ENCODE data around the gene LSAMP. TPM values are rescaled to one million over a fixed set of nuclear protein-coding genes. Genes with fewer than 3 reads are reported as not detected.

LSAMP gene
- polyA plus RNA-seq, 2 of the 4 experiments (the other 2 are of a cell fraction), result 0.12 to 0.53 TPM

DNA sequence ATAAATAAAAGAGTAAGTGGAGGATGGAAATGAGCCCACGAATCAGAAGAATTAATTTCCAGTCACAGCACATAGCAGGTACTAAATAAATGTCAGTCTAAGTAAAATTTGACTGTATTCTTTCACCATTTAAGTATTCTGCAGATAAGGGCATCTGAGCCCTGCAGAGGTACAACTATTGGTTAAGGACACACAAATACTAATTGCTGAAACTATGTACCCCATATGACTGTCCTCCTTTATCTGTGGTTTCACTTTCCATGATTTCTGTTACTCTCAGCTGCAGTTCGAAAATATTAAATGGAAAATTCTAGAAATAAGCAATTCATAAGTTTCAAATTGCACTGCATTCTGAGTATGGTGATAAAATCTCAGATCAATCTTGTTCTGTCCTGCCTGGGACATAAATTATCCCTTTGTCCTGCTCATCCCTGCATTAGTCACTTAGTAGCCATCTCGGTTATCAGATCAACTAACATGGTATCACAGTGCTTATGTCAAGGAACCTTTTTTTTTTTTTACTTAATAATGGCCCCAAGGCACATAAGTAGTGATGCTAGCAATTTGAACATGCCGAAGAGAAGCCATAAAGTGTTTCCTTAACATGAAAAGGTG lies 95.1 kb downstream of the LSAMP start:
- ATAC-seq, result no peak
- TF ChIP-seq SMC3 (IDR thresholded peaks at IDR 0.05), result no peak
- no peak for TF ChIP-seq NFE2L2 (conservative IDR thresholded peaks at IDR 0.05; ENCODE audit: low read length)
- WGBS (ENCODE audit: missing lambda C conversion rate), result 1% methylated on average over 4 of the region's 4 CpGs
- Histone ChIP-seq H3K4me1 (no peaks in the 10 kb centered on the region), H3K4me3 (no peak overlapping the region), H3K9me3 (no peaks in the 10 kb centered on the region), H3K27ac (no peak overlapping the region), H3K4me2 (no peak overlapping the region)
- DNase-seq (ENCODE audit: low read depth in 1 of 2, low spot score in 1 of 2), result no peak
- ChIA-PET POLR2A (no interaction called here), CTCF (no interaction called here)
- no peak for FAIRE-seq

DNA sequence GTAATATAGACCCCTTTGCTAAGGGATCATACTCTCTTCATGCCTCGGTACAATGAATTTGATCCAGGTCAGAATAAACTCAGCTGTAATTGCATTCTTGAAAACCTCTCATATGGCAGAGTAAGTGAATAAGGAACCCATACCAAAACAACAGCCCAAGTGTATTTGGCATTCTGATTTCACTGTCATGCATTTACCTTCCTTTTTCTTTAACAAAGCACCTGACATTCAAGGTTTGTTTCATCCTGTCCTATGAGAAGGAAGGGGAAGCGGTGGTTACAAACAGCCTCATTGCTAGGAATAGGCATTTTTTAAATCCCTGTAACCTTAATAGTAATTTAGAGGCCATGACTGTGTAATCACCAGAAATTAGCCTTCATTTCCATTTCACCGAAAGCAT lies 97.1 kb downstream of the LSAMP start:
- ChIA-PET POLR2A (no interaction called here), CTCF (no interaction called here)
- Histone ChIP-seq H3K4me3 (no peak overlapping the region), H3K4me2 (no peak overlapping the region), H3K27ac (no peak overlapping the region), H3K9me3 (no peaks in the 10 kb centered on the region), H3K4me1 (no peaks in the 10 kb centered on the region)
- FAIRE-seq (no peak), DNase-seq (ENCODE audit: low read depth in 1 of 2, low spot score in 1 of 2) (no peak), ATAC-seq (no peak)
- TF ChIP-seq, protein P1, sequence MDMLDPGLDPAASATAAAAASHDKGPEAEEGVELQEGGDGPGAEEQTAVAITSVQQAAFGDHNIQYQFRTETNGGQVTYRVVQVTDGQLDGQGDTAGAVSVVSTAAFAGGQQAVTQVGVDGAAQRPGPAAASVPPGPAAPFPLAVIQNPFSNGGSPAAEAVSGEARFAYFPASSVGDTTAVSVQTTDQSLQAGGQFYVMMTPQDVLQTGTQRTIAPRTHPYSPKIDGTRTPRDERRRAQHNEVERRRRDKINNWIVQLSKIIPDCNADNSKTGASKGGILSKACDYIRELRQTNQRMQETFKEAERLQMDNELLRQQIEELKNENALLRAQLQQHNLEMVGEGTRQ (IDR thresholded peaks at IDR 0.05), result no peak
- TF ChIP-seq ZSCAN20 (CRISPR knock-in tag; IDR thresholded peaks at IDR 0.05), result no peak
- TF ChIP-seq RAD21 (conservative IDR thresholded peaks at IDR 0.05 in 1 of 2, IDR thresholded peaks at IDR 0.05 in 1 of 2), result no peak
- no peak for TF ChIP-seq CHD2 (IDR thresholded peaks at IDR 0.05; ENCODE audit: low read length, partially characterized antibody)
- TF ChIP-seq, protein P2, sequence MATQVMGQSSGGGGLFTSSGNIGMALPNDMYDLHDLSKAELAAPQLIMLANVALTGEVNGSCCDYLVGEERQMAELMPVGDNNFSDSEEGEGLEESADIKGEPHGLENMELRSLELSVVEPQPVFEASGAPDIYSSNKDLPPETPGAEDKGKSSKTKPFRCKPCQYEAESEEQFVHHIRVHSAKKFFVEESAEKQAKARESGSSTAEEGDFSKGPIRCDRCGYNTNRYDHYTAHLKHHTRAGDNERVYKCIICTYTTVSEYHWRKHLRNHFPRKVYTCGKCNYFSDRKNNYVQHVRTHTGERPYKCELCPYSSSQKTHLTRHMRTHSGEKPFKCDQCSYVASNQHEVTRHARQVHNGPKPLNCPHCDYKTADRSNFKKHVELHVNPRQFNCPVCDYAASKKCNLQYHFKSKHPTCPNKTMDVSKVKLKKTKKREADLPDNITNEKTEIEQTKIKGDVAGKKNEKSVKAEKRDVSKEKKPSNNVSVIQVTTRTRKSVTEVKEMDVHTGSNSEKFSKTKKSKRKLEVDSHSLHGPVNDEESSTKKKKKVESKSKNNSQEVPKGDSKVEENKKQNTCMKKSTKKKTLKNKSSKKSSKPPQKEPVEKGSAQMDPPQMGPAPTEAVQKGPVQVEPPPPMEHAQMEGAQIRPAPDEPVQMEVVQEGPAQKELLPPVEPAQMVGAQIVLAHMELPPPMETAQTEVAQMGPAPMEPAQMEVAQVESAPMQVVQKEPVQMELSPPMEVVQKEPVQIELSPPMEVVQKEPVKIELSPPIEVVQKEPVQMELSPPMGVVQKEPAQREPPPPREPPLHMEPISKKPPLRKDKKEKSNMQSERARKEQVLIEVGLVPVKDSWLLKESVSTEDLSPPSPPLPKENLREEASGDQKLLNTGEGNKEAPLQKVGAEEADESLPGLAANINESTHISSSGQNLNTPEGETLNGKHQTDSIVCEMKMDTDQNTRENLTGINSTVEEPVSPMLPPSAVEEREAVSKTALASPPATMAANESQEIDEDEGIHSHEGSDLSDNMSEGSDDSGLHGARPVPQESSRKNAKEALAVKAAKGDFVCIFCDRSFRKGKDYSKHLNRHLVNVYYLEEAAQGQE (IDR thresholded peaks at IDR 0.05), result no peak
- no peak for TF ChIP-seq EP300 (IDR thresholded peaks at IDR 0.05)
- no peak for TF ChIP-seq ESRRA (IDR thresholded peaks at IDR 0.05; ENCODE audit: borderline replicate concordance, low read length)
- TF ChIP-seq CBX2 (IDR thresholded peaks at IDR 0.05; ENCODE audit: borderline replicate concordance, low read depth), result no peak
- WGBS (ENCODE audit: missing lambda C conversion rate), result 13% methylated on average over 3 of the region's 3 CpGs

DNA sequence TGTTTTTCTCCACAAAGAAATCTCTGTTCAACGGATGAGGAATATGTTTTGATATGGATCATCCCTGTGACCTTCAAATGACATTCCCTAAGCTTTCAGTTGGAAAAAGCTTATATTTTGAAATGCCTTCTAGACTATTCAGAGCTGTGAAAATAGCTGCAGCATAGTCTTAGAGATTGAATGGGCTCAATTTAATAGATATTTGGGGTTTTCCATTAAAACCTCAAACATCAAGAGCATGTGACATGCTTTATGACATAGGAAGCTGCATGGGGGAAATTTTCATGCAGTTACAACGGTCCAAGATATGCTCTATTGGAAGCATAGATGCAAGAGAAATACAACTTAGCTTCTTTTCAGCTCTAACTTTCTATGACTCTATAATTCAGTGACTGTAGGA lies 102.8 kb downstream of the LSAMP start:
- DNase-seq (ENCODE audit: low read depth in 1 of 2, low spot score in 1 of 2), result no peak
- ChIA-PET POLR2A (no interaction called here), CTCF (no interaction called here)
- no peaks in the 10 kb centered on the region for H3K9me3 ChIP-seq
- WGBS (ENCODE audit: missing lambda C conversion rate), result 2% methylated on average over 2 of the region's 2 CpGs
- no peaks in the 10 kb centered on the region for H3K4me1 ChIP-seq
- no peak overlapping the region for H3K4me2 ChIP-seq
- no peak for ATAC-seq
- no peak for FAIRE-seq
- H3K27ac ChIP-seq, result no peak overlapping the region
- no peak overlapping the region for H3K4me3 ChIP-seq
- no peak for TF ChIP-seq CEBPB (IDR thresholded peaks at IDR 0.05)
- TF ChIP-seq CHD4 (IDR thresholded peaks at IDR 0.05; ENCODE audit: borderline replicate concordance), result no peak
- TF ChIP-seq, protein P3, sequence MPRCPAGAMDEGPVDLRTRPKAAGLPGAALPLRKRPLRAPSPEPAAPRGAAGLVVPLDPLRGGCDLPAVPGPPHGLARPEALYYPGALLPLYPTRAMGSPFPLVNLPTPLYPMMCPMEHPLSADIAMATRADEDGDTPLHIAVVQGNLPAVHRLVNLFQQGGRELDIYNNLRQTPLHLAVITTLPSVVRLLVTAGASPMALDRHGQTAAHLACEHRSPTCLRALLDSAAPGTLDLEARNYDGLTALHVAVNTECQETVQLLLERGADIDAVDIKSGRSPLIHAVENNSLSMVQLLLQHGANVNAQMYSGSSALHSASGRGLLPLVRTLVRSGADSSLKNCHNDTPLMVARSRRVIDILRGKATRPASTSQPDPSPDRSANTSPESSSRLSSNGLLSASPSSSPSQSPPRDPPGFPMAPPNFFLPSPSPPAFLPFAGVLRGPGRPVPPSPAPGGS (IDR thresholded peaks at IDR 0.05), result no peak
- no peak for TF ChIP-seq SREBF2 (IDR thresholded peaks at IDR 0.05)
- TF ChIP-seq HDAC2 (IDR thresholded peaks at IDR 0.05), result no peak
- TF ChIP-seq, protein P4, sequence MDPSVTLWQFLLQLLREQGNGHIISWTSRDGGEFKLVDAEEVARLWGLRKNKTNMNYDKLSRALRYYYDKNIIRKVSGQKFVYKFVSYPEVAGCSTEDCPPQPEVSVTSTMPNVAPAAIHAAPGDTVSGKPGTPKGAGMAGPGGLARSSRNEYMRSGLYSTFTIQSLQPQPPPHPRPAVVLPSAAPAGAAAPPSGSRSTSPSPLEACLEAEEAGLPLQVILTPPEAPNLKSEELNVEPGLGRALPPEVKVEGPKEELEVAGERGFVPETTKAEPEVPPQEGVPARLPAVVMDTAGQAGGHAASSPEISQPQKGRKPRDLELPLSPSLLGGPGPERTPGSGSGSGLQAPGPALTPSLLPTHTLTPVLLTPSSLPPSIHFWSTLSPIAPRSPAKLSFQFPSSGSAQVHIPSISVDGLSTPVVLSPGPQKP (IDR thresholded peaks at IDR 0.05; ENCODE audit: low read depth, low read length), result no peak
- no peak for TF ChIP-seq EP300 (IDR thresholded peaks at IDR 0.05)
- no peak for TF ChIP-seq RARB (CRISPR knock-in tag; IDR thresholded peaks at IDR 0.05)
- TF ChIP-seq CBX2 (IDR thresholded peaks at IDR 0.05; ENCODE audit: borderline replicate concordance, low read depth), result no peak
- TF ChIP-seq, protein P2 (IDR thresholded peaks at IDR 0.05), result no peak
- TF ChIP-seq HOXB13 (CRISPR knock-in tag; IDR thresholded peaks at IDR 0.05; ENCODE audit: low read depth), result no peak
- TF ChIP-seq PHF8 (IDR thresholded peaks at IDR 0.05; ENCODE audit: borderline replicate concordance, low read depth), result no peak
- TF ChIP-seq, protein P5, sequence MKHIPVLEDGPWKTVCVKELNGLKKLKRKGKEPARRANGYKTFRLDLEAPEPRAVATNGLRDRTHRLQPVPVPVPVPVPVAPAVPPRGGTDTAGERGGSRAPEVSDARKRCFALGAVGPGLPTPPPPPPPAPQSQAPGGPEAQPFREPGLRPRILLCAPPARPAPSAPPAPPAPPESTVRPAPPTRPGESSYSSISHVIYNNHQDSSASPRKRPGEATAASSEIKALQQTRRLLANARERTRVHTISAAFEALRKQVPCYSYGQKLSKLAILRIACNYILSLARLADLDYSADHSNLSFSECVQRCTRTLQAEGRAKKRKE (CRISPR knock-in tag; IDR thresholded peaks at IDR 0.05; ENCODE audit: low read depth), result no peak
- no peak for TF ChIP-seq HOXB5 (CRISPR knock-in tag; IDR thresholded peaks at IDR 0.05)
- no peak for TF ChIP-seq KDM5A (IDR thresholded peaks at IDR 0.05)
- no peak for TF ChIP-seq SMC3 (IDR thresholded peaks at IDR 0.05)
